Esophagus muscularis mucosa (tissue), 4 donors: ENCODE measurements around the gene SNRPB2. TPM values are rescaled to one million over a fixed set of nuclear protein-coding genes. Genes with fewer than 3 reads are reported as not detected.

Source experiments
- DNase-seq: peaks from one replicate; pipeline ENCODE4 v3.0.0-alpha.2; 2017; ENCODE audit errors: extremely low spot score
- H3K27ac ChIP-seq, 4 donors: fragments of 200-600 bp; sonication (generic); replicated peaks in 1 of 4; 1 replicate in 3 of 4; 2 replicates in 1 of 4; pipeline ENCODE4 v1.5.1; 2016 to 2019; ENCODE audit warnings: mild to moderate bottlenecking in 1 of 4
- H3K27me3 ChIP-seq, 4 donors: fragments of 200-600 bp; sonication (generic); one replicate each; pipeline versions ENCODE4 v1.5.1 to v1.6.0; 2016 to 2019
- H3K36me3 ChIP-seq, 4 donors: fragments of 200-600 bp; sonication (generic); one replicate each; pipeline ENCODE4 v1.5.1; 2016 to 2019
- H3K4me1 ChIP-seq, 4 donors: fragments of 200-600 bp; sonication (generic); one replicate each; pipeline ENCODE4 v1.5.1; 2016 to 2019
- H3K4me3 ChIP-seq, 4 donors: fragments of 200-600 bp; sonication (generic); 1 replicate in 2 of 4; 2 replicates in 2 of 4; pipeline ENCODE4 v1.5.1; 2016 to 2019; ENCODE audit warnings: mild to moderate bottlenecking in 4 of 4, moderate library complexity in 1 of 4
- H3K9me3 ChIP-seq, 4 donors: fragments of 200-600 bp; sonication (generic); 1 replicate in 3 of 4; 2 replicates in 1 of 4; pipeline ENCODE4 v1.5.1; 2016 to 2019
- EP300 ChIP-seq: sonication (generic); formaldehyde crosslinking; IDR thresholded peaks from one replicate; pipeline ENCODE4 v1.6.1; 2017; ENCODE audit warnings: antibody characterized with exemption
- POLR2A ChIP-seq: fragments of 450-650 bp; IDR thresholded peaks from one replicate; pipeline ENCODE4 v1.6.1; 2017; ENCODE audit warnings: antibody characterized with exemption, moderate library complexity, mild to moderate bottlenecking, low read depth
- POLR2AphosphoS5 ChIP-seq, 2 donors: sonication (generic); formaldehyde crosslinking; IDR thresholded peaks; one replicate each; pipeline ENCODE4 v1.6.1; 2017; ENCODE audit warnings: antibody characterized with exemption in 2 of 2
- WGBS: methylation state at CpG from one replicate; pipeline ENCODE4 v1.1.5; 2018; 5-methylcytosine and 5-hydroxymethylcytosine counted together
- intact Hi-C: fragments of 100-400 bp; cut with DNase I; formaldehyde crosslinking; loops from one replicate; pipeline ENCODE4 v1.15.1; 2023
- total RNA-seq, 4 donors: library from RNA; depleted of rRNA; stranded (reverse); fragments of >200 nt; gene quantifications; one replicate each; pipeline versions ENCODE4 v1.1.0 to v1.2.1, GENCODE V29; 2016
- TF ChIP-seq, protein P1 (sequence below), 3 experiments: fragments of 200-600 bp in 2 of 3; fragments of 450-650 bp in 1 of 3; sonication (generic) in 2 of 3; IDR thresholded peaks; one replicate each; pipeline ENCODE4 v1.5.1; 2017 to 2019; ENCODE audit warnings: antibody characterized with exemption in 3 of 3, mild to moderate bottlenecking in 2 of 3, moderate library complexity in 1 of 3

SNRPB2 gene
- total RNA-seq, 4 donors from 2014 or later = 22.0 to 49.4 (median 30.5) TPM

DNA sequence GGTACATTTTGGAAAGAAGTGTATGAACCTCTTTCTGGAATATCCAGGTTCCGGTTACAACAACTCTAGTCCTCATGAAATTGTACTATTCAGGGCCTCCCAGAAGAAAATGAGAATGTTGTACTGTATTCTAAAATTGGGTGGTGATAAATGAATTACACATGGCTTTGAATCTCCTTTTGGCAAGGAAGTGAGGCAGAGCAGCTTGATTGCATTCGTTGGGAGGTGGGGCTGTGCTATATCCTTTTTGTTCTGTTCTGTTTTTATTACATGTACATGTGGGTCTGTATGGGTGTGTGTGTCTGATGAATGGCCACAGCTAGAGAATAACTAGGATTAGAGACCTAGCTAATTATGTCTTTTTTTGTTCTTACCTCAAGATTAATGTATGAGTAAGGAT lies 37.8 kb upstream of the SNRPB2 start:
- Histone ChIP-seq H3K9me3 (no peaks in the 10 kb centered on the region), H3K27ac (no peak overlapping the region), H3K27me3 (no peaks in the 10 kb centered on the region), H3K4me3 (no peak overlapping the region), H3K36me3 (no peaks in the 10 kb centered on the region), H3K4me1 (no peaks in the 10 kb centered on the region)
- no peak for DNase-seq
- intact Hi-C loops = no loop called here
- 42% methylated on average over 2 of the region's 2 CpGs for WGBS
- TF ChIP-seq, protein P1, sequence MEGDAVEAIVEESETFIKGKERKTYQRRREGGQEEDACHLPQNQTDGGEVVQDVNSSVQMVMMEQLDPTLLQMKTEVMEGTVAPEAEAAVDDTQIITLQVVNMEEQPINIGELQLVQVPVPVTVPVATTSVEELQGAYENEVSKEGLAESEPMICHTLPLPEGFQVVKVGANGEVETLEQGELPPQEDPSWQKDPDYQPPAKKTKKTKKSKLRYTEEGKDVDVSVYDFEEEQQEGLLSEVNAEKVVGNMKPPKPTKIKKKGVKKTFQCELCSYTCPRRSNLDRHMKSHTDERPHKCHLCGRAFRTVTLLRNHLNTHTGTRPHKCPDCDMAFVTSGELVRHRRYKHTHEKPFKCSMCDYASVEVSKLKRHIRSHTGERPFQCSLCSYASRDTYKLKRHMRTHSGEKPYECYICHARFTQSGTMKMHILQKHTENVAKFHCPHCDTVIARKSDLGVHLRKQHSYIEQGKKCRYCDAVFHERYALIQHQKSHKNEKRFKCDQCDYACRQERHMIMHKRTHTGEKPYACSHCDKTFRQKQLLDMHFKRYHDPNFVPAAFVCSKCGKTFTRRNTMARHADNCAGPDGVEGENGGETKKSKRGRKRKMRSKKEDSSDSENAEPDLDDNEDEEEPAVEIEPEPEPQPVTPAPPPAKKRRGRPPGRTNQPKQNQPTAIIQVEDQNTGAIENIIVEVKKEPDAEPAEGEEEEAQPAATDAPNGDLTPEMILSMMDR (IDR thresholded peaks at IDR 0.05) = no peak
- TF ChIP-seq POLR2A = no peak

DNA sequence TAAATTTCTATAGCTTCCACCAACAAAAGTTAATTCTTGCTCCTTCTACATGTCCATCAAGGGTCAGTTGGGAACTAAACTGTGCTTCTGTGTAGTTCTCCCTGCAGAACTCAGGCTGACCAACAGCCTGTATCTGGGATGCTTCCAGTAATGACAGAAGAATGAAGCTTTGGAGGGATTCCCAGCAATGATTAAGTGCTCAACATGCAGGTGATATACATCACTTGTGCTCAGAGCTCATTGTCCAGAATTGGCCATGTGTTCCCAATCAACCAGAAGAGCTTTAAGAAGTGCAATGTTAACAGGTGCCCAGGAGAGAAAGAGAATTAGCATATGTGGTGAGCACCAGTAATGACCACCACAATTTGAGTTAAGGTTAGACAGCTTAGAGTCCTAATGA lies 37.4 kb upstream of the SNRPB2 start:
- Histone ChIP-seq H3K27me3 (no peaks in the 10 kb centered on the region), H3K9me3 (no peaks in the 10 kb centered on the region), H3K4me3 (no peak overlapping the region), H3K4me1 (no peaks in the 10 kb centered on the region), H3K36me3 (no peaks in the 10 kb centered on the region), H3K27ac (no peak overlapping the region)
- no peak for DNase-seq
- intact Hi-C loops = no loop called here
- no peak for TF ChIP-seq POLR2A
- TF ChIP-seq EP300 = no peak
- TF ChIP-seq, protein P1 (IDR thresholded peaks at IDR 0.05) = no peak
- TF ChIP-seq POLR2AphosphoS5 (IDR thresholded peaks at IDR 0.05) = no peak

DNA sequence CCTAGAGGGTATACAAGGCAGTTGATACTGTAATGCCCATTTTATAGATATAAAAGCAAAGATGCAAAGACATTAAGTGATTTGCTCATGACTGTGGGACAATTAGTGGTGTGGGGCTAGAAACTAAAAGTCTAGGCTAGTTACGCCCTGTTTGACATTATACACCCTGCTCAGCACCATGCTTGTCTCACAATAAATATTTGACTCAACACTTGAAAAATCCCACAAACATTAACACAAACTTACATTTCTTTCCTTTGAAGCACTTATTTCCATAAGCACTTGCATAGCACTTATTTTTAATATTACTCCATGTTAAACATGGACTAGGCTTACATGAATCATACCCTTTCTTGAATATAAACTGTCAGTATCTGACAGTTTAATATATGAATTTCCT lies 36.5 kb upstream of the SNRPB2 start:
- Histone ChIP-seq H3K36me3 (no peaks in the 10 kb centered on the region), H3K27me3 (no peaks in the 10 kb centered on the region), H3K4me3 (no peak overlapping the region), H3K9me3 (no peaks in the 10 kb centered on the region), H3K27ac (no peak overlapping the region), H3K4me1 (no peaks in the 10 kb centered on the region)
- WGBS = 94% methylated on average over 1 of the region's 1 CpG
- TF ChIP-seq POLR2AphosphoS5 (IDR thresholded peaks at IDR 0.05) = no peak
- TF ChIP-seq, protein P1 (IDR thresholded peaks at IDR 0.05) = no peak
- TF ChIP-seq POLR2A = no peak
- no peak for TF ChIP-seq EP300
- intact Hi-C loops = no loop called here
- DNase-seq = no peak

DNA sequence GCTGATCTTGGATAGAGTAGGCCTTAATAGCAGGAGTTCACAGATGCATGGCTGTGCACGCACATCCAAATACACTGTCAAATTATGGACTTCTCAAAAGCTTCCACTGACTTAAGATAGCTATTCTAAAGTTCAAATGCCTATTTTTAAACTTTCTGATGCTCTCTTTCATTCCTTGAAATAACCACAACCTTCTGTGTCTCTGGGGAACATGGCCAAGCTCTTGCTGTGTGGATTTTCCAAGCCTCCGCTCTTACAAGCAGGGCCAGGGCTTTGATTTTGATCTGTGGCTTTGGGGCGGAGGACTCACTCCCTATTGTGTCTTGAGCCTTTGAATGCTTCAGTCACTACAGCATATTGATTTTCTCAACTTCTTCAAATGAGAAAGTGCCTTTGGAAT lies 35.7 kb upstream of the SNRPB2 start:
- 66% methylated on average over 3 of the region's 3 CpGs for WGBS
- Histone ChIP-seq H3K4me1 (no peaks in the 10 kb centered on the region), H3K27me3 (no peaks in the 10 kb centered on the region), H3K4me3 (no peak overlapping the region), H3K9me3 (no peaks in the 10 kb centered on the region), H3K27ac (no peak overlapping the region), H3K36me3 (no peaks in the 10 kb centered on the region)
- intact Hi-C loops = no loop called here
- no peak for DNase-seq
- TF ChIP-seq EP300 (no peak), POLR2AphosphoS5 (IDR thresholded peaks at IDR 0.05) (no peak), POLR2A (no peak)
- TF ChIP-seq, protein P1 (IDR thresholded peaks at IDR 0.05) = no peak

DNA sequence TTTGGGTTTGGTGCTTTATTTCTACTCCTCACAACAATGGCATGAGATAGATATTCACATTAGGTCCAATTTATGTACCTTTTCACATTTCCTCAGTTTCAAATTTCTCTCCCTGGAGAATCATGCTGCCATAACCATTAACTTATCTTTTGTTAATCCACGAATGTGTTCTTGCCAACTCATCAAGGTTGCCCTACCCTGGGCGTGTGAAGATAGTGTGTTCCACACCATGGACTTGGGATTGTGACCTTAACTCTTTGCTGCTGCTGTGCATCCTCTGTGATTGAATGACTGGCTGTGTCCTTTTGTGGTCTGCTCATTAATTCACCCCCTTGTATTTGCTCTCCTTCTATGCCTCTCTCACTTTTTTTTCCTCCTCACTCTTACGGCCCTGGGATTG lies 34.2 kb upstream of the SNRPB2 start:
- Histone ChIP-seq H3K27ac (no peak overlapping the region), H3K27me3 (no peaks in the 10 kb centered on the region), H3K4me3 (no peak overlapping the region), H3K36me3 (no peaks in the 10 kb centered on the region), H3K4me1 (no peaks in the 10 kb centered on the region), H3K9me3 (no peaks in the 10 kb centered on the region)
- TF ChIP-seq EP300 (no peak), POLR2A (no peak), POLR2AphosphoS5 (IDR thresholded peaks at IDR 0.05) (no peak)
- TF ChIP-seq, protein P1 (IDR thresholded peaks at IDR 0.05) = no peak
- WGBS = 62% methylated on average over 3 of the region's 3 CpGs
- intact Hi-C loops = no loop called here
- DNase-seq = no peak
